GM18907 (cell line): ENCODE data around the gene FUBP3.
"Not testable (repeated sequence)": the region's sequence is repeated elsewhere in the genome, so short reads cannot be mapped to it uniquely, and the experiment has no call there.

Experiments used
- ATAC-seq: cut with Tn5 transposase; IDR thresholded peaks from one replicate; pipeline ENCODE4 v1.9.1; 2021; ENCODE audit warnings: mild to moderate bottlenecking, moderate library complexity; ENCODE audit not compliant: unreplicated experiment

Gene FUBP3

DNA sequence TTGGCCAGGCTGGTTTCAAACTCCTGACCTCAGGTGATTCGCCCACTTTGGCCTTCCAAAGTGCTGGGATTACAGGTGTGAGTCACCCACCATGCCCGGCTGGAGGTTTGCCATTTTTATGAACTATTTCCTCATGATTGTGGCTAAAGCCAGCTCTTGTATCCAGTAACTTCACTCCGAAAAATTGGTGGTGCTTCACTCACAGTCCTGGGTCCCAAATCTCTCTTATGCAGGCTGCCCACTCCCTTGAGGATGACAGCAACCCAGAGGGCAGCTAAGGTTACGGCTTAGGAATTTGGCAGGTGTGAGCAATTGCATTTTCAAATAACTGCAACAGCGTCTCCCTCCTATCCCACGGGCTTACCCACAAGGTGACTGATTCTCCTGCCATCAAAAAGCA, 23.4 kb upstream of the FUBP3 start:
- ATAC-seq = no peak

DNA sequence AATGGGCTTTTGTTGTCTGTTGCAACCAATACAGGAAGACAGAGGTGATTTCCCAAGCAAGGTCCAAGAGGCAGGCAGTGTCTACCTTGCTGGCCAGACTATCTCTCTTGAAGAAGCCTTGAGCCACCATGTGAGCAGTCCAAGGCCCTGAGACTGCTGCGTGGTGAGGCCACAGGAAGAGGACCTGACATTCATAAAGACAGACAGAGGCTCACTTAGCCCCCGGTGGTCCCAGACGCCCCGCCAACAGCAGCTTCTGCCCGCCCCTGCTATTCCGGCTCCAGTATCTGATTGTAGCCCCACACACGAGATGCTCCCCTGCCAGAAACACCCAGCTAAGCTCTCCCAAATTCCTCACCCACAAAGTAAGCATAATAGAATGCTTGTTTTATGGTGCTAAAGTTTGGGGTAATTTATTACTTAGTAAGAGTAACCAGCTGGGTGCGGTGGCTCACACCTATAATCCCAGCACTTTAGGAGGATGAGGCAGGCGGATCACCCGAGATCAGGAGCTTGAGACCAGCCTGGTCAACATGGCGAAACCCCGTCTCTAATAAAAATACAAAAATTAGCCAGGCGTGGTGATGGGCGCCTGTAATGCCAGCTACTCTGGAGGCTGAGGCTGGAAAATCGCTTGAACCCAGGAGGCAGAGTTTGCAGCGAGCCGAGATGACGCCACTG, 22.8 kb upstream of the FUBP3 start:
- no peak for ATAC-seq

DNA sequence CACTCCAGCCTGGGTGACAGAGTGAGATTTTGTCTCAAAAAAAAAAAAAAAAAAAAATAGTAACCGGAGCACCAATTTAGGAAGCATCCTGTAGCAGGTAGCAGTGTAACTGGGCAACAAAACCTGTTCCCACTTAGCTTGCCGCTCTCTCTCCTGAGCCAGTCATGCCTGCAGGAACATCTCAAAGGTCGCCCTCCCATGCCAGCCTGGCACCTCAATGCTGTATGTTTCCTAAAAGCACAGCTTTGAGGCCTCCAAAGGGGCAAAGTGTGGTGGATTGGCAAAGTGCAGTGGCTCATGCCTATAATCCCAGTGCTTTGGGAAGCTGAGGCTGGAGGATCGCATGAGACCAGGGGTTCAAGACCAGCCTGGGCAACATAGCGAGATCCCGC, 22.3 kb upstream of the FUBP3 start:
- no peak for ATAC-seq

DNA sequence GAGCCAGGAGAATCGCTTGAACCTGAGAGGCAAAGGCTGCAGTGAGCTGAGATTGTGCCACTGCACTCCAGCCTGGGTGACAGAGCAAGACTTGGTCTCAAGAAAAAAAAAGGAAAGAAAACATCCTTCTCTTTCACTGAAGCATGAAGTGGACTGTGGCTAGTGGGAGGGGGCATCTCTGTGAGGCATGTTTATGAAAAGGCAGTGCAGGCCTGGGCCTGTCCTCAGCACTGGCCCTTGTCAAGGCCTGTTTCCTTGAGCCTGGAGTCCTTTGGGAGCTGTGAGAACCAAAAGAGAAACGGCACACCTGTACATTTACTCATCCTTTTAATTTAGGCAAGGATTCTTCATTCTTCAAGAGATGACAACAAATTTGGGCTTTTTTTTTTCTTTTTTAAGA, 18.3 kb upstream of the FUBP3 start:
- ATAC-seq = no peak

DNA sequence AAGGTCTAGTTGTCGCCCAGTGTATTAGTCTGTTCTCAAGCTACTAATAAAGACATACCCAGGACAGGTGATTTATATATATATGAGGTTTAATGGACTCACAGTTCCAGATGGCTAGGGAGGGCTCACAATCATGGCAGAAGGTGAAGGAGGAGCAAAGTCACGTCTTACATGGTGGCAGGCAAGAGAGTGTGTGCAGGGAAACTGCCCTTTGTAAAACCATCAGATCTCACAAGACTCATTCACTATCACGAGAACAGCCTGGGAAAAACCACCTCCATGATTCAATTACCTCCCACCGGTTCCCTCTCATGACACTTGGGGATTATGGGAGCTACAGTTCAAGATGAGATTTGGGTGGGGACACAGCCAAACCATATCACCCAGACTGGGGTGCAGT, 16.9 kb upstream of the FUBP3 start:
- not testable (repeated sequence) for ATAC-seq

DNA sequence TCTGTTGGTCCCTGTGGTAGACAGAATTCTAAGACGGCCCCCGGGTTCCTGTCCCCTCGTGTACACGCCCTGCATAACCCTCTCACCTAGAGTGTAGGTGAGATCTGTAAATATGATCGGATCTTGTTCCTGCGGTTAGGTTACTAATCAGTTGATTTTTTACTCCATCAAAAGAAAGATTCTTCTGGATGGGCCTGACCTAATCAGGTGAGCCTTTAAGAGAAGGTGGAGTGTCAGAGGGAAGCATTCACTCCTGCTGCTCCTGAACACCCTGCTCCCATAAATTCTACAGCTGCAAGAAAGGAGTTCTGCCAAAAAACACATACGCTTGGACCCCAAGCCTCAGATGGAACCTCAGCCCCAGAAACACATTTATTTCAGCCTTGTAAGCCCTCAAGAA, 15.6 kb upstream of the FUBP3 start:
- no peak for ATAC-seq

DNA sequence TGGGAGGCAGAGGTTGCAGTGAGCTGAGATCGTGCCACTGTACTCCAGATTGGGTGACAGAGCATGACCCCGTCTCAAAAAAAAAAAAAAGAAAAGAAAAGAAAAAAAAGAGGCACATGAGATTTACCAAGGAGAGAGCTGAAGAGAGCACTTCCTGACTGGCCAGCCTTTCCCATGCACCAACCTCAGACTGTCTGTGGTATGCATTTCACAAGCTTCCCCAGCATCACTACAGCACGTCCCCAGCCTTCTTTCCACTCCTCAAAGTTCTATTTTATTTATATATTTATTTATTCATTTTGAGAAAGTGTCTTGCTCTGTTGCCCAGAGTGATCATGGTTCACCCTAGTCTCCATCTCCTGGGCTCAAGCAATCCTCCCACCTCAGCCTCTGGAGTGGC, 13.6 kb upstream of the FUBP3 start:
- ATAC-seq = no peak

DNA sequence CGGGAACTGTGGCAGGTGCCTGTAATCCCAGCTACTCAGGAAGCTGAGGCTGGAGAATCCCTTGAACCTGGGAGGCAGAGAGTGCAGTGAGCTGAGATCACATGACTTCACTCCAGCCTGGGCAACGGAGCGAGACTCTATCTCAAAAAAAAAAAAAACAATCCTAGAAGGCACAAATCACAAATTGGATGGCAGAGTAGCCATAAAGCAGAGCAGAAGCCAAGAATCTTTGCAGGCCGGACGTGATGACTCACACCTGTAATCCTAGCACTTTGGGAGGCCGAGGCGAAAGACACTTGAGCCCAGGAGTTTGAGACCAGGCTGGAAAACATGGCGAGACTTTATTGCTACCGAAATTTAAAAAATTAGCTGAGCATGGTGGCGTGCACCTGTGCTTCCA, 9.2 kb upstream of the FUBP3 start:
- ATAC-seq = no peak

DNA sequence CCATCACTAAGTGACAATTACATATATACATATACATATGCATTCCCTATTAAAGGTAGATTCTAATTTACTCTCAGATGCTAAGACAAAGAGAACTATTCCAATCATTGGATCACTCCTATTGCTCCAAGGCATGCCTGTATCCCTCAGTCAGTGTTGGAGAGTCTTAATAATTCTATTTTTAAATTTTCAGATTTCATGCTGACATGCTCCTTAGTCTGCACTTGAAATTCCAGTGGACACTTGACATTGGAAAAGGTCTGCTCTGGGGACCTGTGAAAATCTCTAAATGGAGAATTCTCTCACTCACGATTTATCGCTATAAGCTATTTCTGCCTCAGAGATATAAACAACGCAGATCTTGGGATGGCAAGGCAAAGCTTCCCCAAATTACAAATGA, 3.9 kb upstream of the FUBP3 start:
- ATAC-seq = no peak

DNA sequence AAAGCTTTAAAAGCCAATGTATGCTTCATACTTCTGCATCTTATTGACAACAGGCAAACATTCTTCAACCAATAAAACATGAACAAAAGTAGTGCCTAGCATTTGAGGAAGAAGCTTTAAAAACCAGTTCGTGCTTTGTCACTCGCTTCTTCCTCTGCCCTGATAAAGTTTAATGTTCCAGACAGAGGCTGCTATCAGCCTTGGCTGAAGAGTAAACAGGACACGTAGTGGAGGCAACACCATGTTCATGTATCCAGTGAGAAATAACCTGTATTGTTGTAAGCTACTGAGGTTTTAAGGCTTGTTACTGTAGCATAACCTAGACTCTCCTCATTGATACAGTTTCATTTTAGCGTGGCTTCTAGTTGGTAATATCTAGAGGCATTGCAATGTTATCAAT, 3.2 kb upstream of the FUBP3 start:
- no peak for ATAC-seq

DNA sequence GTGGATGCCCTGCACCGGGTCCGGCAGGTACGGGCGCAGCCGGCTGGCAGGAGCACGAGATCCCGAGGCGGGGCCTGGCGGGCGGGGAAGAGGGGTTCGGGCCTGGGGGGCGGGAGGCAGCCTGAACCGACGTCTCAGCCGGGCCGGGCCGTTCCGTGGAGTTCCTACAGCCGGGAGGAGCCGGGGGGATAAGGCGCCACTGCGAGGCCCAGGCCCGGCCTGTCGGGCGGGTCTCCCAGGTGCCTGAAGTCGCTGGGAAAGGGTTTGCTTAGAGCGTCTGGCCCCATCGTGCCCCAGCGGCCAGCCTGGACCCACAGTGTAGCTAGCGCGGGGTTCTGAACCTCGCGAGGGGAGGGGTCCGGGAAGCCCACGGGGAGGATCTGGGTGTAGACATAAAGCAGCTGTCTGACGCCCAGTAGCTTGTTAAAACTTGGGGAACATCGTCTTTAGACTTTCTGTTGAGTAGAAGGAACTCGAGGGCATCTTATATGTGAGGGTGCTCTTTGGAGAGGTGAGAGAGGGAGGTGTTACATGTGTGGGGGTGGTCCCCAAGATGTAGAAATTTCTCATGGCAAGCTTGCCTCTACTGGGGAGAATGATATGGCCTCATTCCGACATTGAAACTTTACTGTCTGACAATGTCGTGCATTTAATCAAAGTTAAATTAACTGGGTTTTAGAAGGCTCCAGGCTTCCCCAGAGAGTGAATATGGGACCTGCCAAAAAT, 524 bp downstream of the FUBP3 start:
- no peak for ATAC-seq

DNA sequence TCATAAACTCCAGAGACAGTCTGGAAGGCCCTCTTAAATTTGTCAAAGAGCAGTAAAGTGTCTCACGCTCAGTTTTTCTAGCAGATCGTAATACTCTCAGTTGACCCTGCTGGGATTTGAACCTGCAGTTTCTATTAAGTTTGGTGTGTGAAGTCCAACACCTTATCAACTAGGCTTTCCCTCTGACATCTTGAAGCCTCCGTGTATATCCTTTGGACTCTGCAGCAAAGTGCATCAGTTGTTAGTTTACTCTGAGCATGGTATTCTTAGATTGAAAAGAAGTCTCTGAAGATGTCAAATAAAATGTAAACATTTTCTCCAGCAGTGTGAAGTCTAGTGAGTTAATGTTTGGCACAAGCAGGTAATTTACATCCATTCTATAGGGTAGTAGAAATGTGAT, 2.4 kb downstream of the FUBP3 start:
- no peak for ATAC-seq

DNA sequence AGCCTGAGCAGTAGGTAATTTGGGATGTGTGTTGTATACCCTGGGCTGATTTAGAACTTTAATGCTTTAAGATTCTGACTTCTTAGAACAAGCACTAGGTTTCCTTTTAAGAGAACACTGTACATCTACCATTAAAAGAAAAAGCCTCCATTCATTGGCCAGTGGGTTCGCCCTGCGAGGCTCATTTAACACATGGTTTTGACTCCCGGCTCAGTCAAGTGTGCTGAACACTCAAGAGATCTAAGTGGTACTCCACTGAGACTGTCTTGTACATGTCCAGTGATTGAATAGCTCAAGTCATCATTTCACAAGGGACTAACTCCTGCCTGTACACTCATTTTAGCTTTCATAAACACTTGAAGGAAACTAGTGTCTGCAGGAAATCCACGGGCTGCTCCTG, 3.9 kb downstream of the FUBP3 start:
- no peak for ATAC-seq

DNA sequence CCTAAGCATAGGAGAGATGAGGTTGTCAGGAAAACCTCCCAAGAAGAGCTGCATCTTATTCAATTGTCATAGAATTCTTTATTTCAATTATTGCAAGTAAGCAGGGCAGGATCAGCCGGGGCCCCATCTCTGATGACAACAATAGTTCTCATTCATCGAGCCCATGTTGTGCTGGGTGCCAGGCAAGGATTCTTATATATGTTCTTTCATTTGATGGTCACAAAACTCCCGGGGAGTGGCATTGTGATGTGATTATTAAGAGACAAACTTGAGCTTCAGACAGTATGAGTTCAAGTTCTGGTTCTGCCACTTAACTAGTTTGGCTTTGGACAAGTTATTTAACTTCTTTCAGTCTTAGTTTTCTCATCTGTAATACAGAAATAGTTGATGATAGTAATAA, 8.5 kb downstream of the FUBP3 start:
- ATAC-seq = no peak

DNA sequence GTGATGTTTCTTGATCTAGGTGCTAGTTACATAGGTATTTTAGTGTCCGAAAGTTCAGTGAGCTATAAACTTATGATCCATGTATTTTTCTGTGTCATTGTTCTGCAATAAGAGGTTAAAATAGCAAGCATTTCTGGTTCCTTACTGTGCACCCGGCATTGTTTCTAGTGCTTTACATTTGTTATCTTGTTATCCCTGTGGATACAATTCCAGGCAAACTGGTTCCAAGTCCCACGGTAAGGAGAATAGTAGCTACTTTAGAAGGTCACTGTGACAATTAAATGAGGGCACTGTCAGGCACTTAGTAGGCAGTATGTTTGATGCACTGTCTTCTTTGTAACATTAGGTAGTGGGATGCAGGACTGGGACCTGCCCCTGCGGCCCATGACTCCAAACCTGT, 9.0 kb downstream of the FUBP3 start:
- ATAC-seq = no peak

DNA sequence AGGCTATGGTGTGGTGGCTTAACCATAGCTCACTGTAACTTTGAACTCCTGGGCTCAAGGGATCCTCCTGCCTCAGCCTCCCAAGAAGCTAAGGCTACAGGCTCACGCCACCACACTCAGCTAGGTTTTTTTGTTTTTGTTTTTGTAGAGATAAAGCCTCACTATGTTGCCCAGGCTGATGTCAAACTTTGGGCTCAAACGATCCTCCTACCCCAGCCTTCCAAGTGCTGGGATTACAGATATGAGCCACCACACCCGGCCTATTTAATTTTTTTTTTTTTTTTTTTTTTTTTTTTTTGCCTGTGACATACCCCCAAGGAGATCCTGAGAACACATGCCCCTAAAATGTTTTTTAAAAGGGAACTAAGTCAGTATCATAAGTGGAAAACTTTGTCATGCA, 10.4 kb downstream of the FUBP3 start:
- ATAC-seq = no peak

DNA sequence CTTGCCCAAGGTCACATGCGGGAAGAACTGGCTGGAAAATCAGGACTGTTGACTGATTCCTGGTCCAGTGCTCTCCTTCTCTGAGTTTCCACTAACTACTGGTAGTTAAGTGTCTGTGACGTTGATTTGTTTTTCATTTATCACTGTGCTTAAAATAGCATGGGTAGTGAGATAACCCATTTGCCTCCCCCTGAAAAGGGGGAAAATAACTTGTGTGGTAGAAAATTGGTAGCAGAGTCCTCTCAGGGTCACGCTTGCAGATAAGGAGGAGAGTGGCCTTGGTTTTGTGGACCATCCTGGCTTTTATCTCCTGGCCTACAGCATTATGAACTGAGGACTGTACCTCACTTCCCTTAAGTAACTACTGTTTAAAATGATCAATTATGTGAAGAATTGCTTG, 10.9 kb downstream of the FUBP3 start:
- ATAC-seq = no peak

DNA sequence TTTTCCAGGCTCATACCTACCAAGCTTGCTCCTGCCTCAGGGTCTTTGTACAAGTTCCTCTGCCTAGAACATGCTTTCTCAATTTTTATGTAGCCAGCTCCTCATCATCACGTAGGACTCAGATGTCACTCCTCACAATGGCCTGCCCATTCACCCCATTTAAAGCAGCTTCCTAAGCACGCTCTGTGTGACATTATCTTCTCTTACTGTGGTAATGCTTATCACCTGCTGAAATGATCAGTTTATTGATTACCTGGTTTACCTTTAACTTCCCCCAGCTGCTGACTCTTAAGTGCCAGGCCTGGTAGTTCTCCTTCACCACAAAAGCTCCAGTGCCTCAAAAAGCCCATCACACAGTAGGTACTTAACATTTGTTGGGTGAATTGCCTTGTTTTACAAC, 13.6 kb downstream of the FUBP3 start:
- ATAC-seq = no peak

DNA sequence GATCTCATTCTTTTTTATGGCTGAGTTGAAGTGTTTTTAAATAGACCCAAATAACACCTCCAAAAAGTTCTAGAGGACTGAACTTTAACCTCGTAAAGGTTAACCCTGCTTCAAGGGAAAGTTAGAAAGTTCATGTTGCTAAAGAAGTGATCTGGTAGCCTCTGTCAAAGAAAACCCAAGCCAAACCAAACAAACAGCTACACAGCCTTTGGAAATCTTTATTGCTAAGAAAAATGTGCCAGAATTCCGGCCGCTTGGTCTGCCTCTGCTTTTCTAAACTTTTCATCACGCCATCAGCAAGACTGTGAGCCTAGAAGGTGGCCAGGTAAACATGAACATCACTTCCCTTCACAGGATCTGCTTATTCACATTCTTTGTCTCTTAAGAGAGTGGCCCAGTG, 17.9 kb downstream of the FUBP3 start:
- no peak for ATAC-seq

DNA sequence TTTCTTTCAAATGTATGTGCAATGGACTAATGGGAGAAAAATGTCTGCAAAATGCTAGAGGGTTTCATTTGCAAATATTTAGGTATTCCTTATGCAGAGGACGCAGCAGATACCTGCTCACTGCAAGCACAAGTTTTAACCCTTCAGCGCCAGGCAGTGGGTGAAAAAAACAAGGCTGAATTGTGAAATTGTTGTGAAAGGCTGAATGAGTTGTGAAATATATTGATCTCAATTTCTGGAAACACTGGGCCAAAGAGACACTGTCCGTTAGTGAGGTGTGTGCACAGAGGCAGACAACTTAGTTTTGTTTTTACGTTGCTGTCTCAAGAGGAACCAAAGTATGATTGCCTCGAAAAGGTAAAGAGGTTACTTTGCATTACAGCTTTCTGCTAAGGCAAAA, 18.8 kb downstream of the FUBP3 start:
- ATAC-seq = no peak

DNA sequence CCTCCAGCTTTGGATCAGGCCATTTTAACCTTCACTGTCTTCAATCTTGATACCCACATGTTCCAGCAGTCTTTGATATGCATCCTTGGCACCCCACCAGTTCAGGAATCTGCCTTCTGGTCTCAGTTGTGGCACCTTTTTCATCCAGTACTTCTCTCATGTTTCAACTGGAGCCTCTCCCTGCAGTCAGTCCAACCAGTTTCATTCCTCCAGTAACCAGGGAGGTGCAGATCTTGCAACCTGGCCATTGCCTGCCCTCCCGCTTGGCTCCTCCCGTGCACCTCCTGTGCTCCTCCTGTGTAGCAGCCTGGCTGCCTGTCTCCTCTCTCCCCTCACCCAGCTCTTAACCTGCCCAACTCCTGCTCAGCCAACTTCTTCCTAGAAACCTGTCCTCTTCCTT, 20.2 kb downstream of the FUBP3 start:
- no peak for ATAC-seq

DNA sequence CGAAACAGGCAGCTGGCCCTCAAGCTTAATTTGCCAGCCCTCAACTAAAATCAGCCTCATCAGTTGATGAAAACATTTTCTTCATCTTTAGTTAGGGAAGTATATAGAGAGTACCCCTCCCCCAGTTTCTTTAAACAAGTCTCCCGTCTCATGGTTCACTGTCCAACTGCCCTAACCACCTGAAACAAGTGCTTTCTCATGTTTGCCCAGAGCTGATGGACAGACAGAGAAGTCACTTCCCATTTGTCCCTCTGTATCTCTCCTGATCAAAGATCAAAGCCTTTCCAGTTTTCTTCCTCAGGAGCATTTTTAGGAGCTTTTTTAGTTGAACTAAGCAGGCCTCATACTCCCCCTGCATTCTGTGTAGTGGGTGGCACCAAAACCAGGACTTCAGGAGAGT, 21.7 kb downstream of the FUBP3 start:
- ATAC-seq = no peak

DNA sequence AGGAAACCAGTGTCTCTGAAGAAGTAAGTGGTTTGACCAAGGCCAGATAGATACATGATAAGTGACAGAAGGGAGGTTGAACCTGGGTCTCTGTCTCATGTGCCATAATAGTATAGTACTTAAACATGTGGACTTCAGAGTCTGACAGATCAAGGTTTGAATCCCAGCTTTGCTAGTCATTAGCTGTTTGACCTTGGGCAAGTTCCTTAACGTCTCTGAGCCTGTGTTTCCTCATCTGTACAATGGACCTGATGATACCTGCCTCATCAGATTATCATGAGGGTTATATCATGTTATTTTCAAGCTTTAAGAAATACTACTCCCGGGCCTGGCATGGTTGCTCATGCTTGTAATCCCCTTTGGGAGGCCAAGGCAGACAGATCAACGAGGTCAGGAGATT, 24.9 kb downstream of the FUBP3 start:
- no peak for ATAC-seq
